C4-2B (cell line): Measurements from ENCODE around the gene TIMM10.

Experiments used
- ZFX ChIP-seq: fragments of 450-650 bp; IDR thresholded peaks from 2 replicates; pipeline ENCODE4 v1.6.1; 2017
- TF ChIP-seq, protein P1 (sequence below): fragments of 450-650 bp; conservative IDR thresholded peaks from 2 replicates; pipeline ENCODE4 v1.5.1; 2017; ENCODE audit warnings: mild to moderate bottlenecking

DNA sequence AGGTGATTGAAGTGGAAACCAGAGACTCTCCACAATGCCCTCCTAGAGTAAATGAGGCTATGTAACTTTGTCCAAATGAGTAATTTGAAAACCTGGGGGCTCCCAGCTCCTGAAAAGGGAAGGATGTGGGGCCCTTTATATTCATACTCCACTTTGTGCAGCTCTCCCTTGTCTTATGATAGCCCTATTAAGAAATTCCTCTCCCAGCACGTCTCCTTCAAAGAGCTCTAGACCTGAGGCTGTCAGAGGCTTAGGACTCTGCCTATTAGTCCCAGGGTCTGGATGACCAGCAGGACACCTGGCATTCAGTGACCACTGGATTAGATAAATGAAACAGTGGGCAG is 17.1 kb downstream of the TIMM10 start:
- TF ChIP-seq, protein P1, sequence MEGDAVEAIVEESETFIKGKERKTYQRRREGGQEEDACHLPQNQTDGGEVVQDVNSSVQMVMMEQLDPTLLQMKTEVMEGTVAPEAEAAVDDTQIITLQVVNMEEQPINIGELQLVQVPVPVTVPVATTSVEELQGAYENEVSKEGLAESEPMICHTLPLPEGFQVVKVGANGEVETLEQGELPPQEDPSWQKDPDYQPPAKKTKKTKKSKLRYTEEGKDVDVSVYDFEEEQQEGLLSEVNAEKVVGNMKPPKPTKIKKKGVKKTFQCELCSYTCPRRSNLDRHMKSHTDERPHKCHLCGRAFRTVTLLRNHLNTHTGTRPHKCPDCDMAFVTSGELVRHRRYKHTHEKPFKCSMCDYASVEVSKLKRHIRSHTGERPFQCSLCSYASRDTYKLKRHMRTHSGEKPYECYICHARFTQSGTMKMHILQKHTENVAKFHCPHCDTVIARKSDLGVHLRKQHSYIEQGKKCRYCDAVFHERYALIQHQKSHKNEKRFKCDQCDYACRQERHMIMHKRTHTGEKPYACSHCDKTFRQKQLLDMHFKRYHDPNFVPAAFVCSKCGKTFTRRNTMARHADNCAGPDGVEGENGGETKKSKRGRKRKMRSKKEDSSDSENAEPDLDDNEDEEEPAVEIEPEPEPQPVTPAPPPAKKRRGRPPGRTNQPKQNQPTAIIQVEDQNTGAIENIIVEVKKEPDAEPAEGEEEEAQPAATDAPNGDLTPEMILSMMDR: no peak
- TF ChIP-seq ZFX: no peak
